HG02973 (cell line): ENCODE data around the gene DOCK4.
A peak's percentile ranks its signal among the peaks of the same experiment; 100 is the strongest.

Experiments used
- ATAC-seq: cut with Tn5 transposase; IDR thresholded peaks from one replicate; pipeline ENCODE4 v1.9.1; 2021; ENCODE audit warnings: moderate library complexity; ENCODE audit not compliant: unreplicated experiment

The DOCK4 gene

GRCh38 chr7:111744501-111745155, 461.6 kb downstream of the DOCK4 start:
- no peak for ATAC-seq

GRCh38 chr7:111743244-111743847, 462.9 kb downstream of the DOCK4 start:
- no peak for ATAC-seq

GRCh38 chr7:111741811-111742240, 464.4 kb downstream of the DOCK4 start:
- peak; percentile 91 for ATAC-seq

- no peak for ATAC-seq
Measured at GRCh38 chr7:111740942-111741341, 465.3 kb downstream of the DOCK4 start.

GRCh38 chr7:111736552-111736874, 469.7 kb downstream of the DOCK4 start:
- no peak for ATAC-seq

- ATAC-seq, result peak; percentile 73
Measured at GRCh38 chr7:111735661-111736551, 470.3 kb downstream of the DOCK4 start.

GRCh38 chr7:111734954-111735660, 471.1 kb downstream of the DOCK4 start:
- no peak for ATAC-seq

- no peak for ATAC-seq
Measured at GRCh38 chr7:111732923-111733322, 473.3 kb downstream of the DOCK4 start.

- ATAC-seq, result peak; percentile 74
Measured at GRCh38 chr7:111730476-111731300, 475.5 kb downstream of the DOCK4 start.

- ATAC-seq, result no peak
Measured at GRCh38 chr7:111730057-111730456, 476.1 kb downstream of the DOCK4 start.

- no peak for ATAC-seq
Measured at GRCh38 chr7:111729483-111729882, 476.7 kb downstream of the DOCK4 start.

- ATAC-seq, result no peak
Measured at GRCh38 chr7:111728635-111728995, 477.6 kb downstream of the DOCK4 start.

- no peak for ATAC-seq
Measured at GRCh38 chr7:111727905-111728634, 478.1 kb downstream of the DOCK4 start.

GRCh38 chr7:111718886-111719285, 487.3 kb downstream of the DOCK4 start:
- ATAC-seq, result no peak

GRCh38 chr7:111711426-111712065, 494.7 kb downstream of the DOCK4 start:
- no peak for ATAC-seq

GRCh38 chr7:111710839-111711380, 495.3 kb downstream of the DOCK4 start:
- no peak for ATAC-seq

- no peak for ATAC-seq
Measured at GRCh38 chr7:111708072-111708471, 498.1 kb downstream of the DOCK4 start.

GRCh38 chr7:111705807-111706206, 500.4 kb downstream of the DOCK4 start:
- no peak for ATAC-seq

GRCh38 chr7:111697771-111698170, 508.4 kb downstream of the DOCK4 start:
- ATAC-seq, result no peak
